GM12872 (cell line): ENCODE data around the gene DPH7.

Experiments used
- TF ChIP-seq, protein P1 (sequence below): IDR thresholded peaks from 3 replicates; pipeline ENCODE4 v1.5.1; 2011; ENCODE audit warnings: low read depth, mild to moderate bottlenecking, low read length, moderate library complexity; ENCODE audit not compliant: insufficient read depth

DPH7 gene

DNA sequence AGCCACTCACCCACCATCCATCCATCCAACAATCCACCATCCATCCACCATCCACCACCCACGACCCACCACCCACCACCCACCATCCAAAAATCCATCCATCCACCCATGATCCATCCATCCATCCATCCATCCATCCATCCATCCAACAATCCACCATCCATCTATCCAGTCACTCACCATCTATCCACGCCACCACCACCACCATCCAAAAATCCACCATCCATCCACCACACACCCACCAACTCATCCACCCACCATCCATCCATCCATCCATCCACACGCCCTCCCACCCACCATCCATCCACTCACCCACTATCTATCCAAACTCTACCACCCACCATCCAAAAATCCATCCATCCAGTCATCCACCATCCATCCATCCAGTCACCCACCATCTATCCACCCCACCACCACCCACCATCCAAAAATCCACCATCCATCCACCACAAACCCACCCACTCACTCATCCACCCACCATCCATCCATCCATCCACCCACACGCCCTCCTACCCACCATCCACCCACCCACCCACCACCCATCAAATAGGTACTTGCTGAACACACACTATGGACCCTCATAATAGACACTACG, 9.0 kb downstream of the DPH7 start:
- TF ChIP-seq, protein P1, sequence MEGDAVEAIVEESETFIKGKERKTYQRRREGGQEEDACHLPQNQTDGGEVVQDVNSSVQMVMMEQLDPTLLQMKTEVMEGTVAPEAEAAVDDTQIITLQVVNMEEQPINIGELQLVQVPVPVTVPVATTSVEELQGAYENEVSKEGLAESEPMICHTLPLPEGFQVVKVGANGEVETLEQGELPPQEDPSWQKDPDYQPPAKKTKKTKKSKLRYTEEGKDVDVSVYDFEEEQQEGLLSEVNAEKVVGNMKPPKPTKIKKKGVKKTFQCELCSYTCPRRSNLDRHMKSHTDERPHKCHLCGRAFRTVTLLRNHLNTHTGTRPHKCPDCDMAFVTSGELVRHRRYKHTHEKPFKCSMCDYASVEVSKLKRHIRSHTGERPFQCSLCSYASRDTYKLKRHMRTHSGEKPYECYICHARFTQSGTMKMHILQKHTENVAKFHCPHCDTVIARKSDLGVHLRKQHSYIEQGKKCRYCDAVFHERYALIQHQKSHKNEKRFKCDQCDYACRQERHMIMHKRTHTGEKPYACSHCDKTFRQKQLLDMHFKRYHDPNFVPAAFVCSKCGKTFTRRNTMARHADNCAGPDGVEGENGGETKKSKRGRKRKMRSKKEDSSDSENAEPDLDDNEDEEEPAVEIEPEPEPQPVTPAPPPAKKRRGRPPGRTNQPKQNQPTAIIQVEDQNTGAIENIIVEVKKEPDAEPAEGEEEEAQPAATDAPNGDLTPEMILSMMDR, result no peak

DNA sequence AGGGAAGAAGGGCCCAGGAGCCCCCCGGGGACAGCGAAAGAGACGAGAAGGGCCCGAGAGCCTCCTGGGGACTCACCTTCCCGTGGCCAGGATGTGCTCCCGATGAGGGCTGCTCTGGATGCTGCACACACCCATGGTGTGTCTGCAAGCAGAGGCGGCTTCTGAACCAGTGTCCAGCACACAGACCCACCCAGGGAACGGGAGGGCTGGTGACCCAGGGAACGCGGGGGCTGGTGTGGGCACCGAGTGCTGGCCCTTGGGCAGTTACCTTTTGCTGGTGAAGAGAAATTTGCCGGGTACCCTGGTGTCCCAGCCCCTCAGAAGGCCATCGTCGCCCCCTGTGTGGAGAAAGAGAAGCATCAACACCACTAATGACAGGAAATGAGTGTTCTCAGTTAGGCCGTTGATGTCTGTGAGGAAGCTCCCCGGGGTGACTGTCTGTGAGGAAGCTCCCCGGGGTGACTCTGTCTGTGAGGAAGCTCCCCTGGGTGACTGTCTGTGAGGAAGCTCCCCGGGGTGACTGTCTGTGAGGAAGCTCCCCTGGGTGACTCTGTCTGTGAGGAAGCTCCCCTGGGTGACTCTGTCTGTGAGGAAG, 13.8 kb downstream of the DPH7 start:
- TF ChIP-seq, protein P1, result no peak

DNA sequence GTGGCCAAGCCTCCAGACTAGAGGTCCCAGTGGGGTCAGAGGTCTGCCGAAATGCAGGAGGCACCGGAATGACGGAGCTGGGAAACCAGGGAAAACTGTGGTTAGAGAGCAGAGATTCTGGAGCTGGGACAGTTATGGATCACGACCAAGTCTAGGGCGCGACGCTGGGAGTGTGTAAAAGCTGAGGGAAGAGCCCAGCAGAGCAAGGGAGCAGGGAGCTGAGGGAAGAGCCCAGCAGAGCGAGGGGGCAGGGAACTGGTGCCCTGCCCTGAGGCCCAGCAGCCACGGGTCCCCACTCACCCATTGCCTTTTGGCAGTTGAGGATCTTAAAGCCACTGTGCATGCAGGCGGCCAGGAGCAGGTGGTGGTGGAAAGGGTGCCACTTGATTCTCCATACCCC, 14.6 kb downstream of the DPH7 start:
- TF ChIP-seq, protein P1, result no peak

DNA sequence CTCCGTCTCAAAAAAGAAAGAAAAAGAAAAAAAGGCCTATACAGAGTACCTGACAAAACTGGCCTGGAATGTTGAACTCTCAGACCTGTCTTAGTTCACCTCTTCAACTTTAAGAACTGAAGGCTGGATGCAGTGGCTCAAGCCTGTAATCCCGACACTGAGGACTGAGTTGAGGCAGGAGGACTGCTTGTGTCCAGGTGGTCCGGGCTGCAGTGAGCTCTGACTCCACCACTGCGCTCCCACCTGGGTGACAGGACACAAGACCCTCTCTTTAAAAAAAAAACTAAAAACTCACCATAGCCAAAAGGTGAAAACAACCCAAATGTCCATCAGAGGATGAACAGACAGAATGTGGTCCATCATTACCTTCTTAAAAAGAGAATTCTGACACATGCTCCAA, 20.6 kb downstream of the DPH7 start:
- TF ChIP-seq, protein P1, result no peak

DNA sequence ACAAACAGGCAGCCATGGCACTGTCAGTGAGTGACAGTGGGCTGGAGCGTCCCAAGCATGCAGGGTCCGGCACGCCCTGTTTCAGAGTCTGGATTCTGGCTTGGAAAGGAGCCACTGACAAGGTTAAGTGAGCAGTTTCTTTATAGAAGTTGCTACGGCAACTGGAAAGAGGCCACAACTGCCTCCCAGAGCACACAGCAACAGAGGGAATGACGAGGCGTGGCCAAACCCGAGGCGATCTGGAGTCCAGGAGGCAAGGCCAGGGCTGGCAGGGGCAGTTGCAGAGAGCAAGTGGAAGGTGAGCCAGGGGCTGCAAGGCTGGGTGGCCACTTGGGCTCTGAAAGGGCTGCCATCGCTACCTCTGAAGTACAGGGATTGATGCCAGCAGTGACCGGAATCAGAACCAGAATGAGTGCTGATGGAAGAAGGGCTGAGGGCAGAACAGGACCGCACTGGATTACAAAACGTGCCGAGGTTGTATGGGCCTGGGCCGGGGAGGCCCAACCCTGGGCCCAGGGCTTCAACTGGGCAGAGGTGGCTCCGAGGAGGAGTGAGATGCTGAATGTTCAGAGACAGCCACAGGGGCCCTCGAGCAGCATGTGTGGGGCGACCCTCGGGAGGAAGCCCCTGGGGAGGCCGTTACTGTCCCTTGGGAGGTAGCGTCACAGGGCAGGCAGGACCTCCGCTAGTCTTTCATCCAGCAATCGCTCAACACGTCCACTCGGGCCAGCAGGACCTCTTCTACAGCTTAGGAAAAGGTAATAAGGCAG, 22.5 kb downstream of the DPH7 start:
- TF ChIP-seq, protein P1, result no peak

DNA sequence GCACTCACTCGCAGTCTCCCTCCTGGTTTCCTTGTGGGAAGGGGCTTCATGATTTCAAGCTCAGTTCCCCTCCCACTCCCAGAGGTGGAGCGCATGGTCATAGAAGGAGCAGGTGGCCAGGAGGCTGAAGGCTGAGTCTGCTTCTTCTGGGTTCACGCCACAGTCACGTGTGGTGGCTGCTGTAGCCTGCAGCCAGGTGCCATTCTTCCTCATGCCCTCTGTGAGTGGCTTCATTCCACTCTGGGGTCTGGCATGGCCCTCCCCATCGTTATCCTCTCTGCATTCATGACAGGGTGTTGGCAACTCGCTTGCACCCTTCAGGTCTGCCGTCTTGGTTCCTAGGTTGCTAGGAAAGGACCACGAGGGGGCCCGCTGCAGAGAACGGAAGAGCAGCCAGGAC, 23.5 kb downstream of the DPH7 start:
- TF ChIP-seq, protein P1, result no peak

DNA sequence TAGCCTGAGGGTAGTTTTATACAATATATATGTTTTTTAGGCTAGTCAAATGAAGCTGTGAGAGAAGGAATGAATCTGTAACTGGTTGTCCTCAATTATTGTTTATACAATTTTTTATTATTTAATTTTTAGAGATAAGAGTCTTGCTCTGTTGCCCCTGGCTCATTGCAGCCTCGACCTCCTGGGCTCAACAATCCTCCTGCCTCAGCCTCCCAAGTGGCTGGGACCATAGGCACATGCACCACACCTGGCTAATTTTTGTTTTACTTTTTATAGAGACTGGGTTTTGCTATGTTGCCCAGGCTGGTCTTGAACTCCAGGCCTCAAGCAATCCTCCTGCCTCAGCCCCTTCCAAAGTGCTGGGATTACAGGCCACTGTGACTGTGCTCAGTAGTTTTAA, 24.4 kb downstream of the DPH7 start:
- TF ChIP-seq, protein P1, result no peak
